ENCODE measurements around the gene MCFD2. TPM values are rescaled to one million over a fixed set of nuclear protein-coding genes. Genes with fewer than 3 reads are reported as not detected.
A peak's percentile ranks its signal among the peaks of the same experiment; 100 is the strongest.

The MCFD2 gene
- total RNA-seq, 1 donor from 2014 or later: 161 TPM

GRCh38 chr2:46925474-46926351, 10.1 kb upstream of the MCFD2 start:
- peaks cover 14% of the 10 kb centered on the region for H3K9me3 Mint-ChIP-seq (ENCODE audit: unreplicated experiment)
- H3K36me3 ChIP-seq (ENCODE audit: insufficient read depth, low read length): no peaks in the 10 kb centered on the region
- no peak overlapping the region for H3K9ac ChIP-seq (ENCODE audit: low read length)
- no peak overlapping the region for H3K4me2 ChIP-seq (ENCODE audit: low read length)
- DNase-seq (ENCODE audit: low read depth) (no peak), FAIRE-seq (no peak)
- no peak overlapping the region for H3K27ac ChIP-seq (ENCODE audit: low read depth, low read length)
- no peaks in the 10 kb centered on the region for H4K20me1 ChIP-seq (ENCODE audit: insufficient read depth, low read length)
- H2AFZ ChIP-seq (ENCODE audit: low read depth, low read length): no peak overlapping the region
- peaks cover 15% of the 10 kb centered on the region for H3K4me1 ChIP-seq (ENCODE audit: insufficient read depth, low read length)
- no peaks in the 10 kb centered on the region for H3K79me2 ChIP-seq (ENCODE audit: insufficient read depth, low read length)
- H3K4me3 ChIP-seq (ENCODE audit: insufficient read depth, low read depth, low read length): no peak overlapping the region
- peak overlapping the region; percentile 13 for H3K27ac Mint-ChIP-seq (ENCODE audit: unreplicated experiment)
- H3K4me3 Mint-ChIP-seq (ENCODE audit: unreplicated experiment): no peak overlapping the region
- peaks cover 8% of the 10 kb centered on the region for H3K9me3 ChIP-seq (ENCODE audit: insufficient read depth, low read depth, low read length)
- H3K36me3 Mint-ChIP-seq (ENCODE audit: low read depth, unreplicated experiment): peaks cover 8% of the 10 kb centered on the region
- TF ChIP-seq CTCF (IDR thresholded peaks at IDR 0.05; ENCODE audit: insufficient read depth, low read depth, low read length) (no peak), EZH2 (IDR thresholded peaks at IDR 0.05; ENCODE audit: insufficient read depth, low read length) (no peak)
- H3K27me3 Mint-ChIP-seq (ENCODE audit: low read depth, unreplicated experiment): no peaks in the 10 kb centered on the region
- peaks cover 11% of the 10 kb centered on the region for H3K4me1 Mint-ChIP-seq (ENCODE audit: low read depth, unreplicated experiment)
- no peaks in the 10 kb centered on the region for H3K27me3 ChIP-seq (ENCODE audit: insufficient read depth, low read length)

- Mint-ChIP-seq H3K4me1 (ENCODE audit: low read depth, unreplicated experiment) (peaks cover 8% of the 10 kb centered on the region), H3K9me3 (ENCODE audit: unreplicated experiment) (peaks cover 14% of the 10 kb centered on the region), H3K4me3 (ENCODE audit: unreplicated experiment) (no peak overlapping the region), H3K27me3 (ENCODE audit: low read depth, unreplicated experiment) (no peaks in the 10 kb centered on the region), H3K36me3 (ENCODE audit: low read depth, unreplicated experiment) (peaks cover 8% of the 10 kb centered on the region), H3K27ac (ENCODE audit: unreplicated experiment) (no peak overlapping the region)
- no peaks in the 10 kb centered on the region for H3K27me3 ChIP-seq (ENCODE audit: insufficient read depth, low read length)
- DNase-seq (ENCODE audit: low read depth): no peak
- H3K9ac ChIP-seq (ENCODE audit: low read length): no peak overlapping the region
- no peaks in the 10 kb centered on the region for H4K20me1 ChIP-seq (ENCODE audit: insufficient read depth, low read length)
- H3K4me2 ChIP-seq (ENCODE audit: low read length): no peak overlapping the region
- no peak overlapping the region for H3K4me3 ChIP-seq (ENCODE audit: insufficient read depth, low read depth, low read length)
- H3K9me3 ChIP-seq (ENCODE audit: insufficient read depth, low read depth, low read length): peaks cover 8% of the 10 kb centered on the region
- no peaks in the 10 kb centered on the region for H3K79me2 ChIP-seq (ENCODE audit: insufficient read depth, low read length)
- TF ChIP-seq CTCF (IDR thresholded peaks at IDR 0.05; ENCODE audit: insufficient read depth, low read depth, low read length) (no peak), EZH2 (IDR thresholded peaks at IDR 0.05; ENCODE audit: insufficient read depth, low read length) (no peak)
- no peaks in the 10 kb centered on the region for H3K36me3 ChIP-seq (ENCODE audit: insufficient read depth, low read length)
- H3K4me1 ChIP-seq (ENCODE audit: insufficient read depth, low read length): peaks cover 15% of the 10 kb centered on the region
- no peak for FAIRE-seq
- H3K27ac ChIP-seq (ENCODE audit: low read depth, low read length): no peak overlapping the region
- H2AFZ ChIP-seq (ENCODE audit: low read depth, low read length): no peak overlapping the region
Measured at GRCh38 chr2:46924608-46925007, 9.0 kb upstream of the MCFD2 start.

- Histone ChIP-seq H3K9me3 (ENCODE audit: insufficient read depth, low read depth, low read length) (peaks cover 8% of the 10 kb centered on the region), H3K27me3 (ENCODE audit: insufficient read depth, low read length) (no peaks in the 10 kb centered on the region), H2AFZ (ENCODE audit: low read depth, low read length) (no peak overlapping the region), H3K9ac (ENCODE audit: low read length) (no peak overlapping the region), H3K4me1 (ENCODE audit: insufficient read depth, low read length) (peaks cover 15% of the 10 kb centered on the region), H3K4me2 (ENCODE audit: low read length) (no peak overlapping the region), H3K4me3 (ENCODE audit: insufficient read depth, low read depth, low read length) (no peak overlapping the region), H3K36me3 (ENCODE audit: insufficient read depth, low read length) (no peaks in the 10 kb centered on the region), H3K27ac (ENCODE audit: low read depth, low read length) (no peak overlapping the region), H3K79me2 (ENCODE audit: insufficient read depth, low read length) (no peaks in the 10 kb centered on the region), H4K20me1 (ENCODE audit: insufficient read depth, low read length) (no peaks in the 10 kb centered on the region)
- DNase-seq (ENCODE audit: low read depth) (no peak), FAIRE-seq (no peak)
- Mint-ChIP-seq H3K4me3 (ENCODE audit: unreplicated experiment) (no peak overlapping the region), H3K27me3 (ENCODE audit: low read depth, unreplicated experiment) (no peaks in the 10 kb centered on the region), H3K4me1 (ENCODE audit: low read depth, unreplicated experiment) (peaks cover 8% of the 10 kb centered on the region), H3K9me3 (ENCODE audit: unreplicated experiment) (peaks cover 14% of the 10 kb centered on the region), H3K27ac (ENCODE audit: unreplicated experiment) (no peak overlapping the region), H3K36me3 (ENCODE audit: low read depth, unreplicated experiment) (peaks cover 8% of the 10 kb centered on the region)
- TF ChIP-seq CTCF (IDR thresholded peaks at IDR 0.05; ENCODE audit: insufficient read depth, low read depth, low read length) (no peak), EZH2 (IDR thresholded peaks at IDR 0.05; ENCODE audit: insufficient read depth, low read length) (no peak)
Measured at GRCh38 chr2:46924038-46924437, 8.4 kb upstream of the MCFD2 start.

Measured in astrocyte (in vitro differentiated cells and primary cell).